NT2/D1 (cell line): ENCODE results near the gene SDC3.

Experiments used
- SUZ12 ChIP-seq: IDR thresholded peaks from 2 replicates; pipeline ENCODE4 v1.6.1; 2011; ENCODE audit not compliant: insufficient read length, insufficient read depth; ENCODE audit errors: extremely low read depth
- ZNF274 ChIP-seq: IDR thresholded peaks from 2 replicates; pipeline ENCODE4 v1.6.1; 2011; ENCODE audit warnings: mild to moderate bottlenecking, low read depth, low read length

DNA sequence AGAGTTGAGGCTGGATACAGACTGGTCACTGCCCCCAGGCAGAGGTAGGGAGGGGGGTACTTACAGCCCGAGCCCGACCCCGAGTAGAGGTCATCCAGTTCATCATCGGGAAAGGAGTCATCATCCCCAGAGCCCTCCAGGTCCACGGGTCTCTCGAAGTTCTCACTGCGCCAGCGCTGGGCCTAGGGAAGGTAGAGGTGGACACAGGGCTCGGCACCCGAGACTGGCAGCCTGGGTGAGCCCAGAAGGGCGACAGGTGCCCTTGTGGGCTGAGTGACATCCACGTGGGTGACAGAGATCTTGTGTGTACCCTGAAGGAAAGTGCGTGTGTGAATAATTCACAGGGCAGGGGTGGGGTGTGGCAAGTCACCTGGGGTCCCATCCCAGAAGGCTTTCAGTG, 30.0 kb downstream of the SDC3 start:
- TF ChIP-seq SUZ12: no peak
- no peak for TF ChIP-seq ZNF274
